ENCODE results near the gene LMAN2. TPM values are rescaled to one million over a fixed set of nuclear protein-coding genes. Genes with fewer than 3 reads are reported as not detected.

LMAN2 gene
- total RNA-seq, 1 experiment from 2014 or later = 128 TPM

DNA sequence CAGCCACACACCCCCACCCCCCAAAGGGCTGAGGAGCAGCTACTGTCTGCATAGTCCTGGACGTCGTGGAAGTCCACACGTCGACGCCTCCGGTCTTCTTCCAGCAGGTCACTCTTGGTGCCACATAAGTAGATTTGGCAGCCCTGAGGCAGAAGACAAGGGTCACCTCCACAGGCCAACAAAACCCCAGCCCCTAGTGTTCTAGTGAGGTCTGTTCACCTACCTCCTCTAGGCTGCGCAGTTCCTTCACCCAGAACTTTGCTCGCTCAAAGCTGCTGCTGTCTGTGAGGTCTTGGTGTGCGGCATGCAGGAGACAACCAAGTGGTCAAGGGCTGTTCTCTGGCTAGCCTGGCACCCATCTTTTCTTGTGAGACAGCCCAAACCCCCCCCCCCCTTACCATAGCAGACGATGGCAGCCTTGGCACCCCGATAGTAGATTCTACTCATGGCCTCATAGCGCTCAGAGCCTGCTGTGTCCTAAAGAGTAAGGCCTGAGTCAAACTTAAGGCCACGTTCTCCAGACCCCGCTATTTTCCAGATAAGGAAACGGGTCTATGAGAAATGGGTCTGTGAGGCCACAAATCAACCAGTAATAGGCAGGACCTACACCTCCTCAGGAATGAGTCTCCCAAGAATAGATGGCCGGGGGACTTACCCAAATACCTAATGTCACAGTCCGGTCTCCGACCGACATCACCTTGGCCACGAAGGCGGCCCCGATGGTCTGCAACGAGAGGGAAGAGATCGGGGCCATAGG lies 48.9 kb downstream of the LMAN2 start:
- BruUV-seq (replicated peaks) = no TSS peak
- H4K20me1 ChIP-seq (ENCODE audit: insufficient read depth) = peaks cover 8% of the 10 kb centered on the region; the same call in 1 of the 2 replicates
- TF ChIP-seq POLR2AphosphoS5 (IDR thresholded peaks at IDR 0.05; ENCODE audit: low read depth, low read length) (0 out of 2 replicates have a peak, but pooled peaks have one; percentile 9), YY1 (IDR thresholded peaks at IDR 0.05; ENCODE audit: extremely low read depth, insufficient replicate concordance, low read depth, low read length) (no peak), REST (IDR thresholded peaks at IDR 0.05; ENCODE audit: low read depth) (no peak), CEBPB (IDR thresholded peaks at IDR 0.05; ENCODE audit: low read depth) (no peak)
- ChIA-PET RAD21 (ENCODE audit: low non-redundant PET in 1 of 2, low total read pairs in 2 of 2, uncharacterized antibody in 2 of 2, unreplicated experiment in 2 of 2) (no interaction called here), POLR2A (interaction anchor here (0.9 to 1.0 kb wide), 2 partner anchors 146 to 178 kb away, joined by 3 read pairs; no protein-coding TSS in a partner anchor), CTCF (interaction anchor here (2.2 kb wide), 1 partner anchor 8 kb away, joined by 17 read pairs; no protein-coding TSS in a partner anchor)
- no peak for ATAC-seq
- no peak overlapping the region for H2AFZ ChIP-seq (ENCODE audit: low read depth, low read length, poor library complexity, severe bottlenecking)
- DNase-seq (ENCODE audit: low read depth, low spot score) = no peak
- peaks cover 8 to 14% of the 10 kb centered on the region in 2 experiments; a peak in 2 of 4 replicates for H3K36me3 ChIP-seq (ENCODE audit: control insufficient read depth in 1 of 2, insufficient read depth in 2 of 2, low read length in 2 of 2)
- H3K4me3 ChIP-seq (replicated peaks in 1 of 2; ENCODE audit: low read depth in 1 of 2, low read length in 2 of 2) = peak overlapping the region; percentile 88 to 99
- intact Hi-C loops (cut with micrococcal nuclease) = loop anchor here (5.0 to 10.0 kb wide), 2 partner anchors 200 to 648 kb away; no protein-coding TSS in a partner anchor
- H3K9me3 ChIP-seq (ENCODE audit: control insufficient read depth in 1 of 2, insufficient read depth in 1 of 2, low read depth in 1 of 2, low read length in 2 of 2) = no peaks in the 10 kb centered on the region
- H3K27me3 ChIP-seq (ENCODE audit: insufficient read depth, low read length) = no peaks in the 10 kb centered on the region
- peaks cover 19 to 63% of the 10 kb centered on the region in 2 experiments for H3K4me1 ChIP-seq (ENCODE audit: control insufficient read depth in 1 of 2, insufficient read depth in 2 of 2, low read length in 2 of 2)
- no peaks in the 10 kb centered on the region for H3K9me2 ChIP-seq (ENCODE audit: insufficient read depth)
- peaks cover 28% of the 10 kb centered on the region for H3K79me2 ChIP-seq (ENCODE audit: insufficient read depth, low read length)
- H3K27ac ChIP-seq (ENCODE audit: low read depth, low read length) = peak overlapping the region; percentile 13
- peak overlapping the region; percentile 92 for H3K4me2 ChIP-seq (ENCODE audit: low read length)
- peak overlapping the region; percentile 99 for H3K9ac ChIP-seq (ENCODE audit: low read length)
